Breast epithelium (tissue), 4 donors: ENCODE results near the gene CHN1. TPM values are rescaled to one million over a fixed set of nuclear protein-coding genes. Genes with fewer than 3 reads are reported as not detected.

Experiments used
- DNase-seq, 2 donors: peaks; one replicate each; pipeline ENCODE4 v3.0.0-alpha.2; 2019; ENCODE audit warnings: low spot score in 2 of 2
- H3K27ac ChIP-seq, 2 donors: fragments of 200-600 bp; sonication (generic) in 1 of 2; one replicate each; pipeline ENCODE4 v1.5.1; 2016 to 2019; ENCODE audit warnings: mild to moderate bottlenecking in 1 of 2
- H3K27me3 ChIP-seq, 2 donors: fragments of 200-600 bp; sonication (generic) in 1 of 2; one replicate each; pipeline versions ENCODE4 v1.5.1 to v1.6.0; 2017 to 2019; ENCODE audit warnings: control low read depth in 1 of 2, mild to moderate bottlenecking in 1 of 2
- H3K36me3 ChIP-seq: fragments of 200-600 bp; one replicate; pipeline ENCODE4 v1.5.1; 2019
- H3K4me1 ChIP-seq, 2 donors: fragments of 200-600 bp; sonication (generic); one replicate each; pipeline ENCODE4 v1.5.1; 2016 to 2019; ENCODE audit warnings: control low read depth in 1 of 2
- H3K4me3 ChIP-seq, 3 donors: fragments of 200-600 bp; sonication (generic); 1 replicate in 2 of 3; 2 replicates in 1 of 3; pipeline ENCODE4 v1.5.1; 2016 to 2019; ENCODE audit warnings: mild to moderate bottlenecking in 3 of 3, moderate library complexity in 2 of 3
- H3K9me3 ChIP-seq, 2 donors: fragments of 200-600 bp; sonication (generic) in 1 of 2; one replicate each; pipeline ENCODE4 v1.5.1; 2016 to 2019; ENCODE audit warnings: control low read depth in 1 of 2
- POLR2A ChIP-seq: fragments of 450-650 bp; IDR thresholded peaks from one replicate; pipeline ENCODE4 v1.6.1; 2016; ENCODE audit warnings: antibody characterized with exemption, mild to moderate bottlenecking, moderate library complexity
- POLR2AphosphoS5 ChIP-seq, 3 donors: sonication (generic); formaldehyde crosslinking; IDR thresholded peaks; one replicate each; pipeline ENCODE4 v1.6.1; 2017; ENCODE audit warnings: antibody characterized with exemption in 3 of 3
- intact Hi-C: fragments of 100-400 bp; cut with DNase I; formaldehyde crosslinking; loops from one replicate; pipeline ENCODE4 v1.15.1; 2023; ENCODE audit warnings: low total_unique reads
- total RNA-seq, 3 donors: library from RNA; depleted of rRNA; stranded (reverse); fragments of >200 nt; gene quantifications; one replicate each; pipeline ENCODE4 v1.1.0, GENCODE V29; 2016
- TF ChIP-seq, protein P1 (sequence below), 3 donors: fragments of 450-650 bp; IDR thresholded peaks; one replicate each; pipeline ENCODE4 v1.5.1; 2016 to 2017; ENCODE audit warnings: antibody characterized with exemption in 3 of 3, mild to moderate bottlenecking in 3 of 3, moderate library complexity in 3 of 3

CHN1 gene
- total RNA-seq, 3 donors from 2014 or later: 9.8 to 14.7 (median 13.4) TPM

DNA sequence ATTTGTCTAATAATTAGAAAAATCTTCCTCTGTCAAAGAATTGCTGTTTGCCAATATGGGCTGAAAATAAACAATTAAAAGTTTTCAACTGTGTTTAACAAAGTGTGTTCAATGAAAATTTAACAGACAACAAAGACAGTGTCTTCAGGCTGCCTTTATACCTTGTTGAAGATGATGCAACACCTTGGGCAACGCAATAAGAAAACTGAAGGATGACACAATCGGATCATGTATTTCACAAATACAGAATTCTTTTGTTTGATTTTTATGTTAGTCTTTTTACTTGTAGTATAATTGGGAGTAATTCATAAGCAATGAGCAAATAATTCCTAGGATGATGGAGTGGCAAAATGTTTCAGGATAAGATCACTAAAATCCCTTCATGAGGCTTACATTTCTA lies 27.8 kb downstream of the CHN1 start:
- Histone ChIP-seq H3K27ac (no peak overlapping the region), H3K36me3 (no peaks in the 10 kb centered on the region), H3K9me3 (no peaks in the 10 kb centered on the region), H3K27me3 (no peaks in the 10 kb centered on the region), H3K4me1 (no peaks in the 10 kb centered on the region), H3K4me3 (no peak overlapping the region)
- intact Hi-C loops: no loop called here
- TF ChIP-seq, protein P1, sequence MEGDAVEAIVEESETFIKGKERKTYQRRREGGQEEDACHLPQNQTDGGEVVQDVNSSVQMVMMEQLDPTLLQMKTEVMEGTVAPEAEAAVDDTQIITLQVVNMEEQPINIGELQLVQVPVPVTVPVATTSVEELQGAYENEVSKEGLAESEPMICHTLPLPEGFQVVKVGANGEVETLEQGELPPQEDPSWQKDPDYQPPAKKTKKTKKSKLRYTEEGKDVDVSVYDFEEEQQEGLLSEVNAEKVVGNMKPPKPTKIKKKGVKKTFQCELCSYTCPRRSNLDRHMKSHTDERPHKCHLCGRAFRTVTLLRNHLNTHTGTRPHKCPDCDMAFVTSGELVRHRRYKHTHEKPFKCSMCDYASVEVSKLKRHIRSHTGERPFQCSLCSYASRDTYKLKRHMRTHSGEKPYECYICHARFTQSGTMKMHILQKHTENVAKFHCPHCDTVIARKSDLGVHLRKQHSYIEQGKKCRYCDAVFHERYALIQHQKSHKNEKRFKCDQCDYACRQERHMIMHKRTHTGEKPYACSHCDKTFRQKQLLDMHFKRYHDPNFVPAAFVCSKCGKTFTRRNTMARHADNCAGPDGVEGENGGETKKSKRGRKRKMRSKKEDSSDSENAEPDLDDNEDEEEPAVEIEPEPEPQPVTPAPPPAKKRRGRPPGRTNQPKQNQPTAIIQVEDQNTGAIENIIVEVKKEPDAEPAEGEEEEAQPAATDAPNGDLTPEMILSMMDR (IDR thresholded peaks at IDR 0.05): no peak
- TF ChIP-seq POLR2AphosphoS5 (IDR thresholded peaks at IDR 0.05) (no peak), POLR2A (no peak)
- no peak for DNase-seq

DNA sequence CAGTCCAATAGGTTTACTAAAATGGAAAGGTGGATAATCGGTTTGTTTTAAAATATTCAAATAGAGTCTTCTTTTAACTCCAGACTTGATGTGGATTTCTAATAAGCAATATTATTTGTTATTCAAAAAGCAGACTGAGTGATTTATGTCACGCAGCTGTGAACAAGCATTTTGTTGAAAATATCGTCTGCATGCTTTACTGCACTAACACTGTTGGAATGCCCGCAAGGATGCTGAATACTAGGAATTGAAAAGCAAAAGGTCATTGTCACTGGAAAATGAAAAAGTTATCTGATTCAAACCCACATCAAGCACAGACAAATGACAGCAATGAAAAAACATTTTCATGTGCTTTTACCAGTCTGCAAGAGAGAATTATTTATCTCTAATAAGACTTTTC lies 31.1 kb downstream of the CHN1 start:
- Histone ChIP-seq H3K36me3 (no peaks in the 10 kb centered on the region), H3K4me3 (no peak overlapping the region), H3K4me1 (no peaks in the 10 kb centered on the region), H3K9me3 (no peaks in the 10 kb centered on the region), H3K27me3 (no peaks in the 10 kb centered on the region), H3K27ac (no peak overlapping the region)
- no peak for DNase-seq
- TF ChIP-seq, protein P1 (IDR thresholded peaks at IDR 0.05): no peak
- no peak for TF ChIP-seq POLR2AphosphoS5 (IDR thresholded peaks at IDR 0.05)
- TF ChIP-seq POLR2A: no peak
- intact Hi-C loops: no loop called here

DNA sequence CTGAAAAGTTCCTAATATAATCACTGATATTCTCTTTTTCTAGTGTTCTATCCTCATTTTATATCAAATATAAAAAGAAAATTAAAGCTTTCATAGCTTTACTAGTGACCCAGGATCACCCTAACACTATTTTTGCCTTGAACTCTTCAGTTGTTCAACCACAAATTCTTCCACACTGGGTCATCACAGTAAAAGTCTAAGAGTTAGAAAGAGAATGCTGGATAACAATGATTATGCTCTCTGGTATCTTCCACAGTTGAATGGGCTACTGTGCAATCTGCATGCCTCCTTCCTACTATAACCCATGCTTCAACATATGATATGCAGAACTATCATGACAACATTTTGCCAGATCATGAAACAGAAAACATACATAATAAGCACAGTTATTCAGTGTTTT lies 32.3 kb downstream of the CHN1 start:
- Histone ChIP-seq H3K9me3 (no peaks in the 10 kb centered on the region), H3K4me3 (no peak overlapping the region), H3K36me3 (no peaks in the 10 kb centered on the region), H3K27me3 (no peaks in the 10 kb centered on the region), H3K4me1 (no peaks in the 10 kb centered on the region), H3K27ac (no peak overlapping the region)
- TF ChIP-seq, protein P1 (IDR thresholded peaks at IDR 0.05): no peak
- no peak for TF ChIP-seq POLR2AphosphoS5 (IDR thresholded peaks at IDR 0.05)
- no peak for TF ChIP-seq POLR2A
- no peak for DNase-seq
- intact Hi-C loops: no loop called here

DNA sequence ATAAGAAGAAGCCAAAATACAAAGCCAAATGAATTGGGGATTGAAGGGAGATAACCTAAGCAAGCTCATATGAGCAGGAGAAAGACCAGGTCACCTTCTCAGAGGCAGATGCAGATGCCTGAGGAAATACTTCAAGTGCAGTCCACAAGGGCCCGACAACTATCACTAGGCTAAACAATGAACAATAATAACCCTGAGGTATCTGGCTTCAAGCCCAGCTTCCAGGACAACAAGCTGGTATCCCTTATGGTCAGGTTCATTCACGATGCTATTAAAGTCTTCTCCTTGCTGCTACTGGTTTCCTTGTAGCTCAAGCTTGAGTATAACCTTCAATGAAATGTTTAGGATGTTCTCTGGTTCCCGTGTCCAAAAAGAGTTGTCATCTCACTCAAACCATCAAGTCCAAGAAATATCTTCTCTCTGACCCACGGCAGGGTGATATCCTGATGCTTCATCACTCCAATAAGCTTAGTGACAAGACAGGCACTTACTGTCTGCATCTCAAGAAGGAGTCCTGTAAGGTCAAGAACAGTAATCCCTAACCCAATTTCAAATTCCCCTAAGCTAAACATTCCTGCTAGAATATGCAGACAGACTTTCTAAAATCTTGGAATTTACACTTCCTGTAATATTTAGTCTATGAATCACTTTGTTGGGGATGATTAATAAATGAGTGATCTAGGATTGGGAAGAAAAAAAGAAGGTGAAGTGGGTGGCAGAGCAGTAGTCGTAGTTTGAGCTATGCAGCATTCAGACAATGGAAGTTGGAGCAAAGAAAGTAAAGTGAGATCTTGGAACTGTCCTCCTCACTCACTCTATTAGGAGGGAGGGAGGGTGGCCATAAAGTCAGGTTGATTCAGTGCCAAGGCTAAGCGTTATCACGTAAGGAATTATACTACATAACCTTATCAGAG lies 33.1 kb downstream of the CHN1 start:
- Histone ChIP-seq H3K36me3 (no peaks in the 10 kb centered on the region), H3K4me3 (no peak overlapping the region), H3K27ac (no peak overlapping the region), H3K9me3 (no peaks in the 10 kb centered on the region), H3K27me3 (no peaks in the 10 kb centered on the region), H3K4me1 (no peaks in the 10 kb centered on the region)
- no peak for TF ChIP-seq POLR2AphosphoS5 (IDR thresholded peaks at IDR 0.05)
- TF ChIP-seq POLR2A: no peak
- TF ChIP-seq, protein P1 (IDR thresholded peaks at IDR 0.05): no peak
- intact Hi-C loops: no loop called here
- DNase-seq: no peak

DNA sequence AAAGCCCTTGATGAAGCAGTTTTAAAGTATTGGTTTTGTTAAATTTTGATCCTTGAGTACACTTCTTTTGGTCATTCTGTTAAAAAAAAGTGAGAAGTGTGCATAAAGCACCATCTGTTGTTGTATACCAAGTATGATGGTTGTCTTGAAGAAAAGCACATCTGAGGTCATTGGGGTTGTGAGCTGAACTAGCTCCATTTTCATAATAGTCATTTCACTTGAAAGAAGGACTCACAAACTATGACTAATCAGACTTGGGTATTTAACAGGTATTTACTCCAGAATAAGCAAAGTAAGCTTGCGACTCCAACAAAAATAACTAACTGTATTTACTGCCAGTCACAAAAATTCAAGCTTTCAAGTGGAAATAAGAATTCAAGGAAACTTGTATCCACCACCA lies 35.1 kb downstream of the CHN1 start:
- intact Hi-C loops: no loop called here
- TF ChIP-seq POLR2A: no peak
- TF ChIP-seq, protein P1 (IDR thresholded peaks at IDR 0.05): no peak
- no peak for TF ChIP-seq POLR2AphosphoS5 (IDR thresholded peaks at IDR 0.05)
- no peak for DNase-seq
- H3K27ac ChIP-seq: no peak overlapping the region
- H3K27me3 ChIP-seq: no peaks in the 10 kb centered on the region
- H3K9me3 ChIP-seq: no peaks in the 10 kb centered on the region
- H3K4me1 ChIP-seq: no peaks in the 10 kb centered on the region
- no peak overlapping the region for H3K4me3 ChIP-seq
- H3K36me3 ChIP-seq: no peaks in the 10 kb centered on the region
